ENCODE data around the gene CCDC27.

DNA sequence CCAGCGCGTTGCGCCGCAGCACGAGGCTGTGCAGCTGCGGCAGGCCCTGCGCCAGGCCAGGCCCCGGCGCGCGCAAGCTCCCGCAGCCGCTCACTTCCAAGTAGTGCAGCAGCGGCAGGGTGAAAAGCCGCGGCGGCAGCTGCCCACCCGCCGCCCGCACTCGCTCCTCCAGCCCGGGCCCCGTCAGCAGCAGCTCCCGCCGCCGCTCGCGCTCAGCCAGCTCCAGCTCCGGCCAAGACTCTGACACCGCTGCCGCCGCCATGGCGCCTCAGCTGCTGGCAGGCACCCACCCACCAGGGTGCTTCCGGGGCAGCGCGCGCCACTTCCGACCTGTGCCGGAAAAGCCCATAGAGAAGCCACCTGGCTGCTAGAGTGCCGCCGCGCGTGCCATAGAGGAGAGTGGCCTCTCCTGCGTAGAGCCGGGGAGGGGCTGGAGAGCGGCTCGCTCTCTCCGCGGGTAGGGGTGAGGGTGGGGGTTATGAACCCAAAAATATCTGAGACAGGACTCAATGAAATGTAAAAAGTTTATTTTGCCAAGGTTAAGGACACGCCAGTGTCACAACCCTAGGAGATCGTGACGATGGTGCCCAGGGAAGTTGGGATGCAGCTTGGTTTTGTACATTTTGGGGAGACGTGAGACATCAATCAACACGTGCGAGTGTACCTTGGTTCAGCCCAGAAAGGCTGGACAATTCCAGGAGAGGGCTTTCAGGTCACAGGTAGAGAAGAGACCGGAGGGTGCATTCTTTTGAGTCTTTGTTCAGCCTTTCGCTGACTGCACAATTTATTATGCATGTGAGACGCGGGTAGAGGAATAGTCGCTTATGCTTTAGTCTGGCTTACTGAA lies 44.2 kb downstream of the CCDC27 start, which contains the start of gene LRRC47:
- TF ChIP-seq, protein P1, sequence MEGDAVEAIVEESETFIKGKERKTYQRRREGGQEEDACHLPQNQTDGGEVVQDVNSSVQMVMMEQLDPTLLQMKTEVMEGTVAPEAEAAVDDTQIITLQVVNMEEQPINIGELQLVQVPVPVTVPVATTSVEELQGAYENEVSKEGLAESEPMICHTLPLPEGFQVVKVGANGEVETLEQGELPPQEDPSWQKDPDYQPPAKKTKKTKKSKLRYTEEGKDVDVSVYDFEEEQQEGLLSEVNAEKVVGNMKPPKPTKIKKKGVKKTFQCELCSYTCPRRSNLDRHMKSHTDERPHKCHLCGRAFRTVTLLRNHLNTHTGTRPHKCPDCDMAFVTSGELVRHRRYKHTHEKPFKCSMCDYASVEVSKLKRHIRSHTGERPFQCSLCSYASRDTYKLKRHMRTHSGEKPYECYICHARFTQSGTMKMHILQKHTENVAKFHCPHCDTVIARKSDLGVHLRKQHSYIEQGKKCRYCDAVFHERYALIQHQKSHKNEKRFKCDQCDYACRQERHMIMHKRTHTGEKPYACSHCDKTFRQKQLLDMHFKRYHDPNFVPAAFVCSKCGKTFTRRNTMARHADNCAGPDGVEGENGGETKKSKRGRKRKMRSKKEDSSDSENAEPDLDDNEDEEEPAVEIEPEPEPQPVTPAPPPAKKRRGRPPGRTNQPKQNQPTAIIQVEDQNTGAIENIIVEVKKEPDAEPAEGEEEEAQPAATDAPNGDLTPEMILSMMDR (conservative IDR thresholded peaks at IDR 0.05; ENCODE audit: low read depth, low read length): no peak
- TF ChIP-seq EZH2 (IDR thresholded peaks at IDR 0.05; ENCODE audit: low read length, unreplicated experiment) (no peak), EZH2phosphoT487 (IDR thresholded peaks at IDR 0.05; ENCODE audit: borderline replicate concordance, low read length) (no peak)
